Body of pancreas (tissue), 4 donors: ENCODE results near the gene POSTN.

Source experiments
- CTCF ChIP-seq, 7 experiments: fragments of 450-650 bp in 4 of 7; fragments of 200-600 bp in 3 of 7; sonication (generic) in 3 of 7; IDR thresholded peaks; one replicate each; pipeline ENCODE4 v1.5.1; 2016 to 2019; ENCODE audit warnings: antibody characterized with exemption in 7 of 7
- POLR2A ChIP-seq, 3 donors: fragments of 450-650 bp; IDR thresholded peaks; one replicate each; pipeline ENCODE4 v1.6.1; 2016; ENCODE audit warnings: antibody characterized with exemption in 3 of 3, mild to moderate bottlenecking in 2 of 3

- no peak for TF ChIP-seq POLR2A (IDR thresholded peaks at IDR 0.05)
- no peak for TF ChIP-seq CTCF (IDR thresholded peaks at IDR 0.05)
Measured at GRCh38 chr13:37621811-37622361, 23.3 kb upstream of the POSTN start.
